Measurements from ENCODE around the gene RRAD. TPM values are rescaled to one million over a fixed set of nuclear protein-coding genes. Genes with fewer than 3 reads are reported as not detected.
"Not testable (repeated sequence)": the region's sequence is repeated elsewhere in the genome, so short reads cannot be mapped to it uniquely, and the experiment has no call there.

The RRAD gene
- total RNA-seq, 1 donor from 2014 or later, result 1.1 TPM

GRCh38 chr16:66903544-66904427 lies 21.5 kb downstream of the RRAD start:
- intact Hi-C loops (cut with micrococcal nuclease), result no loop called here

GRCh38 chr16:66902648-66903543 lies 22.4 kb downstream of the RRAD start:
- intact Hi-C loops (cut with micrococcal nuclease), result no loop called here

GRCh38 chr16:66901626-66902025 lies 23.7 kb downstream of the RRAD start:
- intact Hi-C loops (cut with micrococcal nuclease), result no loop called here

GRCh38 chr16:66900721-66901441 lies 24.5 kb downstream of the RRAD start:
- intact Hi-C loops (cut with micrococcal nuclease), result no loop called here

- intact Hi-C loops (cut with micrococcal nuclease), result no loop called here
These were observed 25.2 kb downstream of the RRAD start for GRCh38 chr16:66899945-66900710.

GRCh38 chr16:66899310-66899944 lies 25.9 kb downstream of the RRAD start:
- intact Hi-C loops (cut with micrococcal nuclease), result no loop called here

GRCh38 chr16:66898933-66899309 lies 26.4 kb downstream of the RRAD start:
- intact Hi-C loops (cut with micrococcal nuclease), result no loop called here

GRCh38 chr16:66898207-66898606 lies 27.1 kb downstream of the RRAD start:
- intact Hi-C loops (cut with micrococcal nuclease), result no loop called here

- intact Hi-C loops (cut with micrococcal nuclease), result not testable (repeated sequence)
These were observed 28.7 kb downstream of the RRAD start for GRCh38 chr16:66896682-66897081.

- intact Hi-C loops (cut with micrococcal nuclease), result loop anchor here (1.0 kb wide), 3 partner anchors 32 to 58 kb away; no protein-coding TSS in a partner anchor
These were observed 29.3 kb downstream of the RRAD start for GRCh38 chr16:66895999-66896398.

GRCh38 chr16:66895689-66895979 lies 29.7 kb downstream of the RRAD start:
- intact Hi-C loops (cut with micrococcal nuclease), result loop anchor here (1.0 kb wide), 3 partner anchors 33 to 59 kb away; no protein-coding TSS in a partner anchor

GRCh38 chr16:66894948-66895688 lies 30.2 kb downstream of the RRAD start:
- intact Hi-C loops (cut with micrococcal nuclease), result loop anchor here (1.0 kb wide), 3 partner anchors 33 to 59 kb away; no protein-coding TSS in a partner anchor

- intact Hi-C loops (cut with micrococcal nuclease), result no loop called here
These were observed 31.3 kb downstream of the RRAD start for GRCh38 chr16:66894055-66894454.

GRCh38 chr16:66891797-66892196 lies 33.5 kb downstream of the RRAD start:
- intact Hi-C loops (cut with micrococcal nuclease), result no loop called here

GRCh38 chr16:66891360-66891759 lies 34.0 kb downstream of the RRAD start:
- intact Hi-C loops (cut with micrococcal nuclease), result no loop called here

- intact Hi-C loops (cut with micrococcal nuclease), result no loop called here
These were observed 34.5 kb downstream of the RRAD start for GRCh38 chr16:66890799-66891198.

- intact Hi-C loops (cut with micrococcal nuclease), result no loop called here
These were observed 35.7 kb downstream of the RRAD start for GRCh38 chr16:66889622-66890021.

GRCh38 chr16:66888647-66889615 lies 36.4 kb downstream of the RRAD start:
- intact Hi-C loops (cut with micrococcal nuclease), result no loop called here

Data from T-helper 1 cell treated with Interleukin-12 subunit alpha and Interleukin-12 subunit beta and Interleukin-4 antibody, amounts not matched to agents 30 ng/mL and 1 ng/mL, for 36 hours (primary cell).